ENCODE results near the gene AUH. TPM values are rescaled to one million over a fixed set of nuclear protein-coding genes. Genes with fewer than 3 reads are reported as not detected.

The AUH gene
- total and polyA plus RNA-seq, 9 of the 15 experiments (the other 6 are each of a cell fraction or from before 2014, with no cell fraction given): 3.4 to 29.0 (median 10.1) TPM

GRCh38 chr9:91246846-91247245 is 114.9 kb downstream of the AUH start:
- BruUV-seq (replicated peaks): no TSS peak
- FAIRE-seq (no peak), DNase-seq (ENCODE audit: extremely low read depth in 1 of 4, low spot score in 3 of 4) (no peak), ATAC-seq (no peak)
- Histone ChIP-seq H3K27me3 (ENCODE audit: control insufficient read depth in 2 of 2, insufficient read depth in 2 of 2, low read length in 2 of 2) (no peaks in the 10 kb centered on the region), H3K9me3 (replicated peaks; ENCODE audit: control insufficient read depth, insufficient read depth, low read depth, low read length) (no peaks in the 10 kb centered on the region), H3K4me1 (replicated peaks in 1 of 2; ENCODE audit: control insufficient read depth in 2 of 2, insufficient read depth in 2 of 2, low read length in 2 of 2) (peaks cover 0 to 19% of the 10 kb centered on the region in 2 experiments; a peak in 3 of 5 replicates), H3K9ac (ENCODE audit: insufficient read depth in 1 of 2, low read depth in 2 of 2, low read length in 2 of 2) (no peak overlapping the region), H3K27ac (ENCODE audit: extremely low read depth, low read depth, low read length) (no peak overlapping the region), H2AFZ (ENCODE audit: low read depth, low read length) (peak overlapping the region; percentile 9; the same call in 1 of the 2 replicates), H3K9me1 (ENCODE audit: control insufficient read depth, insufficient read depth, low read length) (peaks cover 3% of the 10 kb centered on the region), H3K79me2 (ENCODE audit: control insufficient read depth, insufficient read depth, low read length) (no peaks in the 10 kb centered on the region), H3K36me3 (ENCODE audit: control insufficient read depth, insufficient read depth, low read length) (no peaks in the 10 kb centered on the region), H4K20me1 (replicated peaks; ENCODE audit: control insufficient read depth, insufficient read depth, low read length) (no peaks in the 10 kb centered on the region), H3K4me2 (ENCODE audit: insufficient read depth, low read length) (no peak overlapping the region), H3K4me3 (no peak overlapping the region)
- POLR2A ChIA-PET: no interaction called here
- in situ Hi-C loops (cut with MboI): no loop called here
- WGBS (ENCODE audit: insufficient coverage, low coverage, missing lambda C conversion rate): 83% methylated on average over 5 of the region's 5 CpGs
- TF ChIP-seq ARID4B (CRISPR knock-in tag; IDR thresholded peaks at IDR 0.05) (no peak), PTTG1 (tag; IDR thresholded peaks at IDR 0.05; ENCODE audit: low read depth) (no peak), YY1 (IDR thresholded peaks at IDR 0.05; ENCODE audit: borderline replicate concordance in 1 of 3, control insufficient read depth in 1 of 3, extremely low read depth in 1 of 3, insufficient read depth in 3 of 3, insufficient read length in 1 of 3, insufficient replicate concordance in 2 of 3, low read depth in 1 of 3, low read length in 2 of 3) (no peak), SMAD1 (IDR thresholded peaks at IDR 0.05; ENCODE audit: low read depth, low read length, partially characterized antibody) (no peak), ZNF24 (IDR thresholded peaks at IDR 0.05) (no peak), EHMT2 (IDR thresholded peaks at IDR 0.05) (no peak), ZNF282 (CRISPR knock-in tag; IDR thresholded peaks at IDR 0.05) (no peak), CREB3L1 (IDR thresholded peaks at IDR 0.05; ENCODE audit: borderline replicate concordance, low read depth) (no peak), ZFP91 (CRISPR knock-in tag; IDR thresholded peaks at IDR 0.05) (no peak), HDAC2 (IDR thresholded peaks at IDR 0.05) (no peak)
- CTCF ChIA-PET (ENCODE audit: low intra/inter-chr PET ratio): no interaction called here
- intact Hi-C loops (cut with micrococcal nuclease): no loop called here

Measured in K562 (cell line).